Nucleus accumbens (tissue), 56 donors: ENCODE measurements around the gene RARA.

ENCODE experiments used
- DNase-seq, 56 donors: peaks; one replicate each; lab custom pipeline; 2025; lab: John Stamatoyannopoulos, UW

Gene RARA

DNA sequence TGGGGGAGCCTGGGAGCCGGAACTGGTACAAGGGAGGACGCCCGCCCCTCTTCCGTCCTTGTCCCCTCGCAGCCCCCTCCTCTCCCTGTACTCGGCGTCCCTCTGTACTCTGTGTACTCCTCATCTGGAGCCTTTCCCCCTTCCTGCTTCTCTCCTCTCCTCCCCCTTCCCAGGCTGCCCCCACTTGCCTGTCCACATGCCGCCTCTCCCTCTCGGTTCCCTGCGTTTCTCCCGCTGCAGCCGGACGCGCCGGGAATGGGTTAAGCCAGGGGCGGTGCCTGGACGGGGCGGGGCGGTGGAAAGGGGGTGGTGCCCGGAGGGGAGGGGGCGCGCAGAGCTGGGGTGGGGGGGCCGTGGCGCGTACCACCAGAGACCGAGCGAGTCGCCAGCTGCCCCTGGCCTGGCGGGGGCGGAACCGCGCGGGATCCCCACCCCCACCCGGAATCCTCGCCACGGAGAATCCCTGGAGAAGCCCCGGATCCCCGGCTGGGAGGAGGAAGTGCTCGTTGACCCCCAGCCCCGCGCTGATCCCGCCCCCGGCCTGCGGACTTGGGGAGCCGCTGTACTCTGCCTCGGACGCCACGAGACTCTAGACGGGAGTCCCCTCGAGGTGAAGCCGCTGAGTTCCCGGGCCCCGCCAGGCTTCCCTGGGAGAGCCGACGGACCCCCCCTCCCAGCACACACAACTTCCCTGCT lies 33.0 kb downstream of the RARA start:
- peak in 42 of 56 donors; percentile 13 to 74 (median 46) for DNase-seq

DNA sequence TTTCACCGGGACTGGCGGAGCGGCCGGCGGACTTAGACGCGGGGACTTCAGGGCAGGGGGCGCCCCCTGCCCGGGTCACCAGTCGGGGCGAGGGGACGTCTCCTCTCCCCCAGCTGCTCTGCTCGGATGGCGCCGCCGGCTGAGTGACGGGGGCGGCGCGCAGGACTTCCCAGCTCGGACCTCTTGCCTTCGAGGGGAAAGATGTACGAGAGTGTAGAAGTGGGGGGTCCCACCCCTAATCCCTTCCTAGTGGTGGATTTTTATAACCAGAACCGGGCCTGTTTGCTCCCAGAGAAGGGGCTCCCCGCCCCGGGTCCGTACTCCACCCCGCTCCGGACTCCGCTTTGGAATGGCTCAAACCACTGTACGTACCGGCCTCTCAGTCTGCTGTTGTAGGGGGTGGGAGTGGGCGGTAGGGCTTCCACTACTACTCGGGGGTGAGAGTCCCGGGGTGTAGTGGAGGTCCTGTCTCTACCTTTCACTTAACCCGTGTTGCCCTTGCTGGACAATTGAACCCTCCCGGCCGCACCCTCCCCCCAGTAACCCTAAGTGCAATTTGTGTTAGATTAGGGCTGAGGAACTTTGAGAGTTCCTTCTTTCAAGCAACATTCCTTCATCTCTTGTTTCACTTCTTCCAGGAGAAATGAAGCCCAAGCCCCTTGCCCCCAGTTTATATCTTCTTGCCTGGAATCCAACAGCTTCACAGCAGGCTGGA lies 33.7 kb downstream of the RARA start:
- DNase-seq, result no peak

DNA sequence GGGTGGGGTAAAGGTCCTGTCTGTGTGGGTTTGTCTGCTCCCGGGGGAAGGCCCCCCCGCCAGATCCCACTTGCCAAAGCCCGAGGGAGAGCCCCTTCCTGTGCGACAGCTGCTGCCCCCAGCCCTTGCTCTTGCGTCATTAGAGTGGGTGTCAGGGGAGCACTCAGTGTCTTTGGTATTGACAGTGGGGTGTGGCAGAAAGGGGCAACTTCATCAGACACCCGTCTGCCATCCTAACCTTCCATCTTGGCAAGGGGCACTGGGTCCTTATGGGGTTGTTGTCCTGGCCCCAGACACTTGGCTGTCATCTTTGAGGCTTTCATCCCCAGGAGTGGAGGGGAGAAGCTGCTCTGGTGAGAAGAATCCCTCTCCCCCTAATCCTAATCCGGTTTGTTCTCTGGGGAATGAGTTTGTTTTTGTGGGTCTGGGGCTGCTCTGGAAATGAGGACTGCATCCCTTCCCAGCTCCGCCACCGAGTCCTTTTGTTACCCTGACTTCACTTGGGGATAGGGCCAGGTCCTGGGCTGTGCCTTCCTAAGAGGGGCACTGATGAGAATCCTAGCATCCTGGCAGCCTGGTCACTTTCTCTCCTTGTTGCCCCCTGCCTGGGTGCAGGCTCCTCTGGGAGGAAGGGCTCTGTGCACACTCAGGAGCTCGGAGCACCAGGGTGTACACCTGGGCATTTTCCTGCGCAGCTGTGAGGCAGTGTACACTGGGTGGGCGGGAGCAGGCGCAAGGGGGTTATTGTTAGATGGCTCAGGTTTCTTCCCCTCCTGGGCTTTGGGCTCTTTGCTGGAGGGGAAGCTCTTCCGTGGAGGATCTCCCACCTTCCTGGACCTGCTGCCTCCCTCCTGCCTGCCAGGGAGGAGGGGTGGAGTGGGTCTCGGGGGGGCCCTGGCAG lies 34.5 kb downstream of the RARA start:
- peak in 2 of 56 donors; percentile 11 to 41 for DNase-seq

- DNase-seq, result no peak
Measured at GRCh38 chr17:40344421-40345160, 35.6 kb downstream of the RARA start.

DNA sequence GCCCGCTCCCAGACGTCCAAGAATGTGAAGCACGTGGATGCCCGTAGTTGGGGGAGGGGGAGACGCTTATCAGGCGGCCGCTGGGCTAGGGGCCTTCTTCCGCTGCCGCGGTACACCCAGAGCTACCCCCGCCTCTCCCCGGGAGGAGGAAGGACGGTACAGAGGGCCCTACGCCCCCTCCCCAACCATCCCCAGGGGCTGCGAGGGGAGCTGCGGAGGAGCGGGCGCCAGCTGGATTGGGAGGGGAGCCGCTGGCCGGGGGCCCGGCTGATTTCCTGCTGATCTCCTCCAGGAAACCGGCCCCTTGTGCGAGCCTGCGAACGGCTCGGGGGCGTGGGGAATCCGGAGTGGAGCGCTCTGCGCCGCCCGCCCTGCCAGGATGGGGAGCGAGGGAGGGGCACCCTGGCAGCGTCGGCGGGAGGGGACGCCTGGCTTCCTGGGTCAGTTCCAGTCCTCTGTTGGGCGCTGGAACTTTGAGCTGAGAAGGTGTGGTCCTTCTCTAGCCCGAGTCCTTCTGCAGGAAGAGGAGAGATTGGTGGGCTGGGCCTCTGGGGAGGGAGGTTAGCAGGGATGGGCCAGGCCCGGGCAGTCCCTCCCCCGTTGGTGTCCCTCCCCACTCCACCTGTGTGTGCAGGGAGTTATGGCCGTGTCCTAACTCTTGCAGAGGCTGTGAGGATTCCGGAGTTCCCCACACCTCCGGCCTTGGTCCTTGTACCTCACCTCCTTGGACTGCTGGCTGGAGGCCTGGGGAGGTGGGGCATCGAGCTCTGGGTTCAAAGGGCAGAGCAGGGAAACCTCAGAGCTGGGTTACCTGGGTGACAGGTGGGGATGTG lies 36.4 kb downstream of the RARA start:
- peak in 25 of 56 donors; percentile 17 to 71 (median 39) for DNase-seq

GRCh38 chr17:40345994-40346764 lies 37.2 kb downstream of the RARA start:
- DNase-seq, result peak in 24 of 56 donors; percentile 18 to 74 (median 45)

DNA sequence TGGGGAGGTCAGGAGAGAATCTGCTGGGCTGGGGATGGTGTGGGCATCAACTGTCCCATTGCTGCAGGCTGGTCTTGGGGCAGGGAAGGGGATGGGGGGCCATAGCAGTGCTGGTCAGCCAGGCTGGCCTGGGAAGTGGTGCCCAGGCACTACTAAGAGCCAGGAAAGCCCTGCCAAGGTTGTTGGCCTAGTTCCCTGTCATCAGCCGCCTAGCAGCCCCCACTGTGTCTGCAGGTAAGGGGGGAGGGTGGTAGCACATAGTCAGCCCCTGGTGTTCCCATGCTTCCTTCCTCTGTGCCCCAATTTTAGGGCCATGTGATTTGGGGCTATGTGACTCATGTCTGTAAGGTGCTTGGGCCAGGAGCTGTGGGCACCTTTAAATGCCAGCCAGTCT lies 37.8 kb downstream of the RARA start:
- peak in 3 of 56 donors; percentile 56 to 62 (median 61) for DNase-seq

GRCh38 chr17:40347319-40348135 lies 38.5 kb downstream of the RARA start:
- DNase-seq, result peak in 47 of 56 donors; percentile 27 to 86 (median 64)

DNA sequence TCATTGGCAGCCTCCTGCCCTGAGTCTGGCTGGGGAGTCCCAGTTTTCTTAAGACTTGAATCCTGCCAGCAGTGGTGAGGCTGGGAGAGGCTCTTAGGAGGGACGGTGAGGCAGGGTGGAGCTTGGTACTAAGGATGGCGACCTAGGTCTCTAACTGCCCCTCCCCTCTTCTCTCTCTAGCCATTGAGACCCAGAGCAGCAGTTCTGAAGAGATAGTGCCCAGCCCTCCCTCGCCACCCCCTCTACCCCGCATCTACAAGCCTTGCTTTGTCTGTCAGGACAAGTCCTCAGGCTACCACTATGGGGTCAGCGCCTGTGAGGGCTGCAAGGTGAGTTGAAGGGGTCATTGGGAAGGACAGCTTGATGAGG lies 39.1 kb downstream of the RARA start:
- DNase-seq, result peak in 2 of 56 donors; percentile 39 to 61

- DNase-seq, result peak in 51 of 56 donors; percentile 21 to 86 (median 61)
Measured at GRCh38 chr17:40348562-40349476, 39.8 kb downstream of the RARA start.

- DNase-seq, result peak in 1 of 56 donors; percentile 17
Measured at GRCh38 chr17:40349477-40349894, 40.5 kb downstream of the RARA start.

DNA sequence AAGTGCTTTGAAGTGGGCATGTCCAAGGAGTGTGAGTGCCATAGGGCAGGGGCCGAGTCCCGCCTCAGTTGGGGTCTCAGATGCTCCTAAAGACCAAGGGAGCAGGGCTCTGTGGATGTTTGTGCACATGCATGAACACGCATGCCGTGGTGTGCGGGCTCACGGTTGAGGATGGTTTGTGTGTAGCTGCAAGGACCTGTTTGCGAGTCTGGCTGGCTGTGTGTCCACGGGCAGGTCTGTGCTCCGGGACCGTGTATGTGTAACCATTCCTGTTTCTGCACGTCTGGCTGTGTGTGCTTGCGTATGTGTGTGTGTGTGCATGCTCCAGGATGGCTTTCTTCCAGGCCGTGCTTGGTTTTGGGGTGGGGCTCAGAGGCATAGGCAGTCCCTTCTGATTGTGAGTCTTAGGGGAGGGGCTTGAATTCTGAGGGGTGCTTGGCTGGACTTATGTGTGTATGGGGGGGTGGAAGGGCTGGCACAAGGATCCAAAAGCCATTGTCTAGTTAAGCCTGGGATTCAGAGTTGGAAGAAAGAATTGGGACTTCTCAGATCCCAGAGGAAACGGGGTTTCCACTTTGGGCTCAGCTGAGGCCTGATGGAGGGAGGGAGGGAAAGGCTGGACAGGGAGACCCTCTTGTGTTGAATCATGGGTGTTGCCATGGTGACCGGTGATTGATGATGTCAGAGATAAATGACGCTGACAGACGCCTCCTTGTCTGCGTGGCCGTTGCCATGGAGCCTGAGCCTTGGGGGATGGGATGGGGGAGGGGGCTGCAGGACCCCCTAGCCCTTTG lies 41.1 kb downstream of the RARA start:
- peak in 5 of 56 donors; percentile 13 to 64 (median 32) for DNase-seq

DNA sequence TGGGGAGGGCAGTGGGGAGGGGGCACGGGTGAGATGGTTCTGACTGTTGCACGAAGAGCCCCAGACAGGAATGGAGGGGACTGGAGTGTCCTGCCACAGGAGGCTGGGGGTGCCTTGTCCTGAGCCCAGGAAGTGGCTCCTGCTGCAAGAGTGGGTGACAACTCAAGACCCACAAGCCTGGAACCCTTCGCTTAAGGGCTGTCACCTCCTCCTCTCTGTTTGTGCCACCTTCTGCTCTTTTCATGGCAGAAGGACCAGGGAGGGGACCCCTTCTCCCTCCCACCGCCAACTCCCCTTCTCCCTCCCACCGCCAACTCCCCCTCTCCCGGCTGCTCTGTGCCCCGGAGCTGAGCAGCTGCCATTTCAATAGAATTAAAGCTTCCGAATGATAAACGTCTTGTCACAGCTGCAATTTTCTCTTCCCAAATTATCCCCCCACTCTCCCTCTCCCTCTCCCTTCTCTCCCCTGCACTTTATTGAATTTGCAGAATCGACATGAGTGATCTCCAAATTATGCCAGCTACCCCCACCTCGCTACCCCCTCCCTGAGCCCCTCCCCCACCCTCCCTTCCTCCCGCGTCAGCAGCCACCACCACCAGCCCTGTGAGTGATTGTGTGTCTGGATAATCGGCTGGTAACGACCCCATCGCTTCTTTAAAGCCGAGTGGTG lies 41.8 kb downstream of the RARA start:
- DNase-seq, result peak in 9 of 56 donors; percentile 22 to 51 (median 36)

DNA sequence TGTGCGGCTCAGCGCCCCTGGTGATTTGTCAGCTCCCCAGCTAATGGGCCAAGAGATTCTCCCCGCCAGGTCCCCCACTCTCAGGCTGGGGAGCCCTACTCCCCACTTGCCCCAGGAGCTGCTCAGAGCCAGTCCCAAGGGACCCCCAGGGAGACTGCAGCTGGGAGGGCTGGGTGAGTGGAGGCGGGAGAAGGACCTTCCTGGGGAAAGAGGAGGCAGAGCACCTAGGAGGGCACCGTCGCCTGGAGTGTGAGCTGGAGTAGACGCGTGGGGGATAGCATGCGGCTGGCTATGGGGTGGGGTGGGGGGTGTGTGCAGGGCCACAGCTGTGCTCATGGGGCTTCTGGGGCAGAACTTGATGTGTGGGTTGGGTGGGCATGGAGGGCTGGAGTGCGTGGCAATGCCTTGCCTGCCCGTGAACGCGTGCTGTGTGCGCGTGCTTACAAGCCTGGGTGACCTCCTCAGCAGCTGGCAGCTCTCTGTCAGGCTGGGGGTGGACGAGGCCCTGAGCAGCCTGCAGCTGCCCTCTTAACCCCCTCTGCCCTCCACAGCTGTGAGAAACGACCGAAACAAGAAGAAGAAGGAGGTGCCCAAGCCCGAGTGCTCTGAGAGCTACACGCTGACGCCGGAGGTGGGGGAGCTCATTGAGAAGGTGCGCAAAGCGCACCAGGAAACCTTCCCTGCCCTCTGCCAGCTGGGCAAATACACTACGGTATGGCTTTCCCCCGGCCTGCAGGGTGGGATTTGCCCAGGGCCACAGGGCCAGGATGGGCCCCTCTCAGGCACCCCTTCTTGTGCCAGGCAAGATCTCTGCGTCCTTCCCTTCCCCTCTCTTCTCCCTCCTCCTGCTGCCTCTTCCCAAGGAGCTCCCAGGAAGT lies 42.6 kb downstream of the RARA start:
- peak in 1 of 56 donors; percentile 17 for DNase-seq
